Astrocyte (in vitro differentiated cells and primary cell): ENCODE results near the gene ASMTL. TPM values are rescaled to one million over a fixed set of nuclear protein-coding genes. Genes with fewer than 3 reads are reported as not detected.
"Not testable (repeated sequence)": the region's sequence is repeated elsewhere in the genome, so short reads cannot be mapped to it uniquely, and the experiment has no call there.

Experiments
- DNase-seq: peaks from one replicate; pipeline ENCODE4 v3.0.0-alpha.2; 2010; ENCODE audit warnings: low read depth
- FAIRE-seq: peaks from 2 replicates; lab custom pipeline; 2011; peaks lifted over from hg19 to GRCh38; lab: Jason Lieb, UNC
- H2AFZ ChIP-seq: 2 replicates; pipeline ENCODE4 v1.6.0; 2012; ENCODE audit warnings: low read depth, low read length, inconsistent platforms
- H3K27ac ChIP-seq: 2 replicates; pipeline ENCODE4 v1.5.1; 2011; ENCODE audit warnings: low read depth, low read length, inconsistent platforms
- H3K27me3 ChIP-seq: 2 replicates; pipeline ENCODE4 v1.6.0; 2011; ENCODE audit warnings: low read length, inconsistent platforms; ENCODE audit not compliant: insufficient read depth
- H3K36me3 ChIP-seq: 2 replicates; pipeline ENCODE4 v1.5.1; 2011; ENCODE audit warnings: low read length, inconsistent platforms; ENCODE audit not compliant: insufficient read depth
- H3K4me1 ChIP-seq: 2 replicates; pipeline ENCODE4 v1.5.1; 2011; ENCODE audit warnings: low read length, inconsistent platforms; ENCODE audit not compliant: insufficient read depth
- H3K4me2 ChIP-seq: 2 replicates; pipeline ENCODE4 v1.6.0; 2012; ENCODE audit warnings: low read length, inconsistent platforms
- H3K4me3 ChIP-seq: 2 replicates; pipeline ENCODE4 v1.5.1; 2011; ENCODE audit warnings: low read depth, mild to moderate bottlenecking, low read length, inconsistent platforms; ENCODE audit not compliant: insufficient read depth
- H3K79me2 ChIP-seq: 2 replicates; pipeline ENCODE4 v1.6.0; 2012; ENCODE audit warnings: mild to moderate bottlenecking, low read length, inconsistent platforms; ENCODE audit not compliant: insufficient read depth
- H3K9ac ChIP-seq: 2 replicates; pipeline ENCODE4 v1.6.0; 2012; ENCODE audit warnings: mild to moderate bottlenecking, low read length, inconsistent platforms
- H3K9me3 ChIP-seq: 2 replicates; pipeline ENCODE4 v1.5.1; 2012; ENCODE audit warnings: low read depth, mild to moderate bottlenecking, low read length, inconsistent platforms; ENCODE audit not compliant: insufficient read depth
- H4K20me1 ChIP-seq: 2 replicates; pipeline ENCODE4 v1.6.0; 2012; ENCODE audit warnings: low read length, inconsistent platforms; ENCODE audit not compliant: insufficient read depth
- H3K27ac Mint-ChIP-seq: one replicate; pipeline ENCODE4 v1.8.0; 2021; ENCODE audit warnings: mild to moderate bottlenecking, mixed read lengths; ENCODE audit not compliant: unreplicated experiment
- H3K27me3 Mint-ChIP-seq: one replicate; pipeline ENCODE4 v1.8.0; 2021; ENCODE audit warnings: low read depth, mixed read lengths; ENCODE audit not compliant: unreplicated experiment
- H3K36me3 Mint-ChIP-seq: one replicate; pipeline ENCODE4 v1.8.0; 2021; ENCODE audit warnings: low read depth, mixed read lengths; ENCODE audit not compliant: unreplicated experiment
- H3K4me1 Mint-ChIP-seq: one replicate; pipeline ENCODE4 v1.8.0; 2021; ENCODE audit warnings: low read depth, mixed read lengths; ENCODE audit not compliant: unreplicated experiment
- H3K4me3 Mint-ChIP-seq: one replicate; pipeline ENCODE4 v1.8.0; 2021; ENCODE audit warnings: mild to moderate bottlenecking, moderate library complexity, mixed read lengths; ENCODE audit not compliant: unreplicated experiment
- H3K9me3 Mint-ChIP-seq: one replicate; pipeline ENCODE4 v1.8.0; 2021; ENCODE audit warnings: mild to moderate bottlenecking, mixed read lengths; ENCODE audit not compliant: unreplicated experiment
- EZH2 ChIP-seq: IDR thresholded peaks from 2 replicates; pipeline ENCODE4 v1.6.1; 2012; ENCODE audit warnings: mild to moderate bottlenecking, low read length, inconsistent platforms; ENCODE audit not compliant: insufficient read depth
- total RNA-seq: library from RNA; stranded (reverse); gene quantifications from 2 replicates; pipeline ENCODE4 v1.2.1, GENCODE V29; 2021
- TF ChIP-seq, protein P1 (sequence below): IDR thresholded peaks from 2 replicates; pipeline ENCODE4 v1.5.1; 2011; ENCODE audit warnings: low read depth, mild to moderate bottlenecking, inconsistent platforms, low read length, moderate library complexity; ENCODE audit not compliant: insufficient read depth

The ASMTL gene
- total RNA-seq, 1 donor from 2014 or later, result 22.1 TPM

DNA sequence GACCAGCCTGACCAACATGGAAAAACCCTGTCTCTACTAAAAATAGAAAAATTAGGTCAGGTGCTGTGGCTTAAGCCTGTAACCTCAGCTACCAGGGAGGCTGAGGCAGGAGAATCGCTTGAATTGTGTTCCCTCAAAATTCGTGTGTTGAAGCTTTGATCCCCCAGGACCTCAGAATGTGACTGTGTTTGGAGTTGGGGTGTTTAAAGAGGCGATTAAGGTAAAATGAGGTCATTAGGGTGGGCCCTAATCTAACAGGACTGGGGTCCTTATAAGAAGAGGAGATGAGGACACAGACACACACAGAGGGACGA lies 84.4 kb downstream of the ASMTL start:
- no peak for FAIRE-seq
- H3K4me3 Mint-ChIP-seq, result no peak overlapping the region

DNA sequence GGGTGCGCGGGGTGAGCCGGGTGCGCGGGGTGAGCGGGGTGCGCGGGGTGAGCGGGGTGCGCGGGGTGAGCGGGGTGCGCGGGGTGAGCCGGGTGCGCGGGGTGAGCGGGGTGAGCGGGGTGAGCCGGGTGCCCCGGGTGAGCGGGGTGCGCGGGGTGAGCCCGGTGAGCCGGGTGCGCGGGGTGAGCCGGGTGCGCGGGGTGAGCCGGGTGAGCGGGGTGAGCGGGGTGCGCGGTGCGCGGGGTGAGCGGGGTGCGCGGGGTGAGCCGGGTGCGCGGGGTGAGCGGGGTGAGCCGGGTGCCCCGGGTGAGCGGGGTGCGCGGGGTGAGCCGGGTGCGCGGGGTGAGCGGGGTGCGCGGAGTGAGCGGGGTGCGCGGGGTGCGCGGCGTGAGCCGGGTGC lies 86.3 kb downstream of the ASMTL start:
- H3K4me2 ChIP-seq, H3K27me3 Mint-ChIP-seq, H3K36me3 ChIP-seq, H3K4me1 ChIP-seq, FAIRE-seq, H4K20me1 ChIP-seq, H3K4me3 ChIP-seq, H3K4me1 Mint-ChIP-seq, H3K79me2 ChIP-seq, H3K27me3 ChIP-seq, H3K27ac ChIP-seq, H3K9me3 Mint-ChIP-seq, DNase-seq, H3K9me3 ChIP-seq, H2AFZ ChIP-seq, H3K27ac Mint-ChIP-seq, H3K9ac ChIP-seq, H3K4me3 Mint-ChIP-seq: not testable (repeated sequence)
- H3K36me3 Mint-ChIP-seq, result peaks cover 11% of the 10 kb centered on the region

More for the DNA sequence above, 84.4 kb downstream of the ASMTL start:
- Mint-ChIP-seq H3K36me3 (peaks cover 2% of the 10 kb centered on the region), H3K4me1 (no peaks in the 10 kb centered on the region), H3K27ac (no peak overlapping the region), H3K9me3 (no peaks in the 10 kb centered on the region), H3K27me3 (no peaks in the 10 kb centered on the region)
- H2AFZ ChIP-seq, result no peak overlapping the region
- H3K4me3 ChIP-seq, result no peak overlapping the region
- H3K9ac ChIP-seq, result no peak overlapping the region
- no peaks in the 10 kb centered on the region for H3K27me3 ChIP-seq
- no peaks in the 10 kb centered on the region for H3K9me3 ChIP-seq
- no peaks in the 10 kb centered on the region for H3K36me3 ChIP-seq
- H3K4me1 ChIP-seq, result no peaks in the 10 kb centered on the region
- H3K27ac ChIP-seq, result no peak overlapping the region
- H3K79me2 ChIP-seq, result no peaks in the 10 kb centered on the region
- no peak overlapping the region for H3K4me2 ChIP-seq
- H4K20me1 ChIP-seq, result no peaks in the 10 kb centered on the region
- no peak for DNase-seq
- TF ChIP-seq, protein P1, sequence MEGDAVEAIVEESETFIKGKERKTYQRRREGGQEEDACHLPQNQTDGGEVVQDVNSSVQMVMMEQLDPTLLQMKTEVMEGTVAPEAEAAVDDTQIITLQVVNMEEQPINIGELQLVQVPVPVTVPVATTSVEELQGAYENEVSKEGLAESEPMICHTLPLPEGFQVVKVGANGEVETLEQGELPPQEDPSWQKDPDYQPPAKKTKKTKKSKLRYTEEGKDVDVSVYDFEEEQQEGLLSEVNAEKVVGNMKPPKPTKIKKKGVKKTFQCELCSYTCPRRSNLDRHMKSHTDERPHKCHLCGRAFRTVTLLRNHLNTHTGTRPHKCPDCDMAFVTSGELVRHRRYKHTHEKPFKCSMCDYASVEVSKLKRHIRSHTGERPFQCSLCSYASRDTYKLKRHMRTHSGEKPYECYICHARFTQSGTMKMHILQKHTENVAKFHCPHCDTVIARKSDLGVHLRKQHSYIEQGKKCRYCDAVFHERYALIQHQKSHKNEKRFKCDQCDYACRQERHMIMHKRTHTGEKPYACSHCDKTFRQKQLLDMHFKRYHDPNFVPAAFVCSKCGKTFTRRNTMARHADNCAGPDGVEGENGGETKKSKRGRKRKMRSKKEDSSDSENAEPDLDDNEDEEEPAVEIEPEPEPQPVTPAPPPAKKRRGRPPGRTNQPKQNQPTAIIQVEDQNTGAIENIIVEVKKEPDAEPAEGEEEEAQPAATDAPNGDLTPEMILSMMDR, result no peak
- TF ChIP-seq EZH2, result no peak

DNA sequence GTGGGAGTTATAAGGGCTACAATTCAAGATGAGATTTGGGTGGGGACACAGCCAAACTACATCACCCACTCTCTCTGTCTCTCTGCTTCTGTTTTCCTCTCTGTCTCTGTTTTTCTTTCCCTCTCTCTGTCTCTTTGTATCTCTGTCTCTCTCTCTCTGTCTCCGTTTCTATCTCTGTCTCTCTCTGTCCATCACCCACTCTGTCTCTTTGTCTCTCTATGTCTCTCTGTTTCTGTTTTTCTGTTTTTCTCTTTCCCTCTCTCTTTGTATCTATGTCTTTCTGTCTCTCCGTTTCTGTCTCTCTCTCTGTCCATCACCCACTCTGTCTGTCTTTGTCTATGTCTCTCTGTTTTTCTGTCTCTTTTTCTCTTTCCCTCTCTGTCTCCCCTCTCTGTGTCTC lies 90.8 kb downstream of the ASMTL start:
- H3K4me1 ChIP-seq, result no peaks in the 10 kb centered on the region
- no peak overlapping the region for H3K27ac ChIP-seq
- no peak overlapping the region for H3K27ac Mint-ChIP-seq
- no peaks in the 10 kb centered on the region for H3K79me2 ChIP-seq
- H3K9ac ChIP-seq, result no peak overlapping the region
- H3K36me3 Mint-ChIP-seq, result peaks cover 27% of the 10 kb centered on the region
- H3K4me3 ChIP-seq, result no peak overlapping the region
- DNase-seq, result no peak
- no peak overlapping the region for H3K4me2 ChIP-seq
- H3K4me3 Mint-ChIP-seq, result no peak overlapping the region
- no peaks in the 10 kb centered on the region for H3K27me3 Mint-ChIP-seq
- H4K20me1 ChIP-seq, result no peaks in the 10 kb centered on the region
- peaks cover 3% of the 10 kb centered on the region for H3K9me3 ChIP-seq
- H3K4me1 Mint-ChIP-seq, result no peaks in the 10 kb centered on the region
- no peaks in the 10 kb centered on the region for H3K36me3 ChIP-seq
- H2AFZ ChIP-seq, result no peak overlapping the region
- TF ChIP-seq, protein P1, result no peak
- TF ChIP-seq EZH2, result no peak
- no peak for FAIRE-seq
- H3K27me3 ChIP-seq, result no peaks in the 10 kb centered on the region
- H3K9me3 Mint-ChIP-seq, result peaks cover 13% of the 10 kb centered on the region
